Adipocyte (in vitro differentiated cells): ENCODE data around the gene MS4A8.
"Not testable (repeated sequence)": the region's sequence is repeated elsewhere in the genome, so short reads cannot be mapped to it uniquely, and the experiment has no call there.

Source experiments
- DNase-seq: peaks from one replicate; pipeline ENCODE4 v3.0.0-alpha.2; 2015; ENCODE audit warnings: low read depth
- H3K27me3 ChIP-seq: replicated peaks from 2 replicates; pipeline ENCODE4 v1.7.0; 2013; ENCODE audit warnings: mild to moderate bottlenecking, low read length, moderate library complexity; ENCODE audit not compliant: control insufficient read depth, insufficient read depth
- H3K36me3 ChIP-seq: 2 replicates; pipeline ENCODE4 v1.7.0; 2013; ENCODE audit warnings: low read length, mild to moderate bottlenecking, moderate library complexity; ENCODE audit not compliant: control insufficient read depth, insufficient read depth, severe bottlenecking
- H3K4me1 ChIP-seq: 2 replicates; pipeline ENCODE4 v1.7.0; 2013; ENCODE audit warnings: mild to moderate bottlenecking, low read length, moderate library complexity; ENCODE audit not compliant: control insufficient read depth, insufficient read depth
- H3K4me3 ChIP-seq: 2 replicates; pipeline ENCODE4 v1.7.0; 2013; ENCODE audit warnings: mild to moderate bottlenecking, low read length, moderate library complexity
- H3K9ac ChIP-seq: 2 replicates; pipeline ENCODE4 v1.7.0; 2013; ENCODE audit warnings: mild to moderate bottlenecking, low read length, moderate library complexity
- H3K9me3 ChIP-seq: 2 replicates; pipeline ENCODE4 v1.7.0; 2013; ENCODE audit warnings: mild to moderate bottlenecking, low read length, moderate library complexity; ENCODE audit not compliant: control insufficient read depth

Gene MS4A8

GRCh38 chr11:60754887-60755286 is 55.5 kb downstream of the MS4A8 start:
- Histone ChIP-seq H3K9ac (no peak overlapping the region), H3K27me3 (peaks cover 45% of the 10 kb centered on the region), H3K4me3 (no peak overlapping the region), H3K36me3 (no peaks in the 10 kb centered on the region), H3K9me3 (peaks cover 4% of the 10 kb centered on the region), H3K4me1 (no peaks in the 10 kb centered on the region)
- no peak for DNase-seq

- H3K4me1 ChIP-seq, result no peaks in the 10 kb centered on the region
- H3K9me3 ChIP-seq, result peaks cover 4% of the 10 kb centered on the region
- no peak for DNase-seq
- H3K9ac ChIP-seq, result no peak within 1 kb of the TSS
- no peaks in the 10 kb centered on the region for H3K36me3 ChIP-seq
- no peak within 1 kb of the TSS for H3K4me3 ChIP-seq
- H3K27me3 ChIP-seq, result peaks cover 53% of the 10 kb centered on the region
Measured at GRCh38 chr11:60756307-60757032, 57.1 kb downstream of the MS4A8 start, which contains the start of gene MS4A15. Gene MS4A15, plus strand, starts transcription at chr11:60756867. Its CDS starts 6,867 bp downstream, at chr11:60763734.

- peaks cover 4% of the 10 kb centered on the region for H3K9me3 ChIP-seq
- no peaks in the 10 kb centered on the region for H3K4me1 ChIP-seq
- no peaks in the 10 kb centered on the region for H3K36me3 ChIP-seq
- peaks cover 58% of the 10 kb centered on the region for H3K27me3 ChIP-seq
- no peak overlapping the region for H3K9ac ChIP-seq
- H3K4me3 ChIP-seq, result no peak overlapping the region
- DNase-seq, result no peak
Measured at GRCh38 chr11:60757231-60757800, 57.9 kb downstream of the MS4A8 start.

GRCh38 chr11:60758671-60759070 is 59.3 kb downstream of the MS4A8 start:
- H3K36me3 ChIP-seq, H3K9me3 ChIP-seq, H3K9ac ChIP-seq, DNase-seq, H3K4me1 ChIP-seq, H3K4me3 ChIP-seq: not testable (repeated sequence)
- H3K27me3 ChIP-seq, result peaks cover 58% of the 10 kb centered on the region

GRCh38 chr11:60759438-60760225 is 60.2 kb downstream of the MS4A8 start:
- peaks cover 64% of the 10 kb centered on the region for H3K27me3 ChIP-seq
- not testable (repeated sequence) for H3K36me3 ChIP-seq, H3K9ac ChIP-seq, H3K4me3 ChIP-seq, H3K9me3 ChIP-seq, H3K4me1 ChIP-seq, DNase-seq

- no peak for DNase-seq
- no peaks in the 10 kb centered on the region for H3K4me1 ChIP-seq
- H3K9me3 ChIP-seq, result peaks cover 4% of the 10 kb centered on the region
- H3K36me3 ChIP-seq, result no peaks in the 10 kb centered on the region
- H3K4me3 ChIP-seq, result no peak overlapping the region
- H3K9ac ChIP-seq, result no peak overlapping the region
- peaks cover 63% of the 10 kb centered on the region for H3K27me3 ChIP-seq
Measured at GRCh38 chr11:60761436-60762190, 62.2 kb downstream of the MS4A8 start.

- H3K4me1 ChIP-seq, result no peaks in the 10 kb centered on the region
Measured at GRCh38 chr11:60762851-60763691, 63.7 kb downstream of the MS4A8 start.

GRCh38 chr11:60763692-60764369 is 64.4 kb downstream of the MS4A8 start:
- Histone ChIP-seq H3K36me3 (no peaks in the 10 kb centered on the region), H3K9ac (no peak overlapping the region), H3K27me3 (peaks cover 65% of the 10 kb centered on the region), H3K9me3 (no peaks in the 10 kb centered on the region), H3K4me1 (no peaks in the 10 kb centered on the region), H3K4me3 (no peak overlapping the region)
- no peak for DNase-seq

More at GRCh38 chr11:60762851-60763691, 63.7 kb downstream of the MS4A8 start:
- Histone ChIP-seq H3K9ac (no peak overlapping the region), H3K27me3 (peaks cover 58% of the 10 kb centered on the region), H3K9me3 (no peaks in the 10 kb centered on the region), H3K4me3 (no peak overlapping the region), H3K36me3 (no peaks in the 10 kb centered on the region)
- DNase-seq, result no peak

GRCh38 chr11:60764879-60765278 is 65.5 kb downstream of the MS4A8 start:
- H3K9me3 ChIP-seq, result no peaks in the 10 kb centered on the region
- DNase-seq, result no peak
- H3K36me3 ChIP-seq, result no peaks in the 10 kb centered on the region

GRCh38 chr11:60765355-60765754 is 65.9 kb downstream of the MS4A8 start:
- Histone ChIP-seq H3K27me3 (peaks cover 60% of the 10 kb centered on the region), H3K36me3 (no peaks in the 10 kb centered on the region), H3K4me1 (no peaks in the 10 kb centered on the region), H3K9ac (no peak overlapping the region), H3K4me3 (no peak overlapping the region), H3K9me3 (no peaks in the 10 kb centered on the region)
- DNase-seq, result no peak

More at GRCh38 chr11:60764879-60765278, 65.5 kb downstream of the MS4A8 start:
- Histone ChIP-seq H3K4me1 (no peaks in the 10 kb centered on the region), H3K9ac (no peak overlapping the region), H3K27me3 (peaks cover 64% of the 10 kb centered on the region), H3K4me3 (no peak overlapping the region)
